Thyroid gland (tissue), 4 donors: ENCODE measurements around the gene FGF23. TPM values are rescaled to one million over a fixed set of nuclear protein-coding genes. Genes with fewer than 3 reads are reported as not detected.

Experiments
- DNase-seq, 2 donors: peaks; one replicate each; pipeline ENCODE4 v3.0.0-alpha.2; 2019
- H3K27ac ChIP-seq, 3 donors: fragments of 200-600 bp; sonication (generic); 1 replicate in 2 of 3; 2 replicates in 1 of 3; pipeline ENCODE4 v1.5.1; 2016 to 2019; ENCODE audit warnings: mild to moderate bottlenecking in 1 of 3, moderate library complexity in 1 of 3
- H3K27me3 ChIP-seq: fragments of 200-600 bp; sonication (generic); one replicate; pipeline ENCODE4 v1.5.1; 2019
- H3K36me3 ChIP-seq, 2 donors: fragments of 200-600 bp; sonication (generic); one replicate each; pipeline ENCODE4 v1.5.1; 2016 to 2019
- H3K4me1 ChIP-seq, 2 donors: fragments of 200-600 bp; sonication (generic); one replicate each; pipeline ENCODE4 v1.5.1; 2017 to 2019
- H3K4me3 ChIP-seq, 3 donors: fragments of 200-600 bp; sonication (generic); replicated peaks in 1 of 3; 1 replicate in 2 of 3; 2 replicates in 1 of 3; pipeline ENCODE4 v1.5.1; 2016; ENCODE audit warnings: mild to moderate bottlenecking in 1 of 3
- H3K9me3 ChIP-seq: fragments of 200-600 bp; sonication (generic); one replicate; pipeline ENCODE4 v1.5.1; 2017
- CTCF ChIP-seq, 6 experiments: fragments of 200-600 bp in 3 of 6; fragments of 450-650 bp in 3 of 6; sonication (generic) in 3 of 6; IDR thresholded peaks; one replicate each; pipeline ENCODE4 v1.5.1; 2016 to 2019; ENCODE audit warnings: antibody characterized with exemption in 6 of 6, mild to moderate bottlenecking in 2 of 6, inconsistent platforms in 1 of 6, moderate library complexity in 1 of 6
- POLR2A ChIP-seq, 2 donors: fragments of 450-650 bp; IDR thresholded peaks; one replicate each; pipeline ENCODE4 v1.6.1; 2017; ENCODE audit warnings: antibody characterized with exemption in 2 of 2, mild to moderate bottlenecking in 2 of 2, moderate library complexity in 1 of 2
- WGBS, 2 donors: methylation state at CpG; one replicate each; pipeline ENCODE4 v1.1.5; 2017; 5-methylcytosine and 5-hydroxymethylcytosine counted together
- intact Hi-C: fragments of 100-400 bp; cut with DNase I; formaldehyde crosslinking; loops from one replicate; pipeline ENCODE4 v1.15.1; 2023
- total RNA-seq, 4 donors: library from RNA; depleted of rRNA; stranded (reverse); fragments of >200 nt; gene quantifications; one replicate each; pipeline ENCODE4 v1.2.3, GENCODE V29; 2016

Gene FGF23
- total RNA-seq, 4 donors from 2014 or later, result not detected

GRCh38 chr12:4401117-4401516 is 21.6 kb upstream of the FGF23 start:
- no peak for DNase-seq
- H3K9me3 ChIP-seq, result no peaks in the 10 kb centered on the region
- H3K27ac ChIP-seq, result no peak overlapping the region
- H3K27me3 ChIP-seq, result no peaks in the 10 kb centered on the region
- H3K4me3 ChIP-seq, result no peak overlapping the region
- no peaks in the 10 kb centered on the region for H3K36me3 ChIP-seq
- intact Hi-C loops, result no loop called here
- no peaks in the 10 kb centered on the region for H3K4me1 ChIP-seq
- WGBS, 2 donors, result 83 to 85% methylated on average over 3 of the region's 3 CpGs
- no peak for TF ChIP-seq CTCF (IDR thresholded peaks at IDR 0.05)

- intact Hi-C loops, result no loop called here
- 80 to 82% methylated on average over 2 of the region's 2 CpGs for WGBS, 2 donors
- Histone ChIP-seq H3K4me3 (no peak overlapping the region), H3K27me3 (no peaks in the 10 kb centered on the region), H3K36me3 (no peaks in the 10 kb centered on the region), H3K27ac (no peak overlapping the region), H3K9me3 (no peaks in the 10 kb centered on the region), H3K4me1 (no peaks in the 10 kb centered on the region)
- TF ChIP-seq CTCF (IDR thresholded peaks at IDR 0.05), result no peak
- no peak for TF ChIP-seq POLR2A (IDR thresholded peaks at IDR 0.05)
- DNase-seq, result no peak
Observed at GRCh38 chr12:4395818-4396217, 16.3 kb upstream of the FGF23 start.

- no peak overlapping the region for H3K27ac ChIP-seq
- H3K36me3 ChIP-seq, result no peaks in the 10 kb centered on the region
- H3K9me3 ChIP-seq, result no peaks in the 10 kb centered on the region
- WGBS, 2 donors, result 70 to 72% methylated on average over 5 of the region's 5 CpGs
- no peaks in the 10 kb centered on the region for H3K4me1 ChIP-seq
- H3K27me3 ChIP-seq, result no peaks in the 10 kb centered on the region
- TF ChIP-seq CTCF (IDR thresholded peaks at IDR 0.05), result no peak
- no peak for TF ChIP-seq POLR2A (IDR thresholded peaks at IDR 0.05)
- intact Hi-C loops, result no loop called here
- no peak overlapping the region for H3K4me3 ChIP-seq
- no peak for DNase-seq
Observed at GRCh38 chr12:4393211-4393610, 13.7 kb upstream of the FGF23 start.

DNA sequence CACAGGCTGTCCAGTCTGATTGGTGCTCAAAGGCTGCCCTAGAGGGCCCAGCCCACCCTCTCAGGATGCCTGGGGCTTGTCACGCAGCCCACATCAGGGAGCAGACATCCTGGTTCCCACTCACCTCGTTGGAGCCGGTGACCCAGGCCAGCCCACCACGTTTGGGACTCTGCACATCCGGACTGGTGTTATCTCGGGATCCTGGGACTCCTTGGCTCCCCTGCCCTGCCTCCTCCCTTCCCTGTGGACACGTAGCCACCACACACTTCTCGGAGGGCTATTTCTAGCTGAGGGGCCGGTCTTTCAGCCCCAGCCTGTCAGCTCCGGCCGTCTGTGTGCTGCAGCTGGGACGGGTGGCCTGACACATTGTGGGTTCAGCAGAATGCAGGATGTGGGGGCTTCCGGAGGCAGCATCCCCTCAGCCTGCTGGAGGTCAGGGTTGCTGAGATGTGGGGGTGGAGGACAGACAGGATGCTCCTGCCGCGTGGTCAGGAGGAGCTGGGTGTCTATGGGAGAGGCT is 12.8 kb upstream of the FGF23 start:
- Histone ChIP-seq H3K4me3 (no peak overlapping the region), H3K4me1 (no peaks in the 10 kb centered on the region), H3K27ac (no peak overlapping the region), H3K36me3 (no peaks in the 10 kb centered on the region), H3K27me3 (no peaks in the 10 kb centered on the region), H3K9me3 (no peaks in the 10 kb centered on the region)
- peak; percentile 3 to 15 for DNase-seq
- intact Hi-C loops, result no loop called here
- WGBS, 2 donors, result 33 to 54% methylated on average over 13 to 15 of the region's 15 CpGs
- TF ChIP-seq CTCF (IDR thresholded peaks at IDR 0.05), result no peak

DNA sequence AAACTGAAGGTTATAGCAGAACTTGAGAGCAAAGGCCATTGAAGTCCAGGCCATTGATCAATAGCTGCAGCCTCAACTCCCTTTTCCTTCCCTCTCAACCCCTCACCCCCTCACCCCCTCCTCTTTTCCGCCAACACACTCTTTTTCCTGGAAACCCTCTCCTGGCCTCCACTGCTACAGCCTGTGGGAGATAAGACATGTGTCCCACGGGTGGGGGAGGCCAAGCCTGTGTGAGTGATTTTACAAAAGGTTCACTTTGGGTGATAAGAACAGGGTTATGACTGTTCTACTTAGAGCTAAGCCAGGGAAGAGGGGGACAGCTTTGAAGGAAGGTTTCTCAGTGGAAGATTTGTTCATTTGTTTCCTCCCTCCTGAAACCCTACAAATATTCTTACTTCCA is 9.2 kb upstream of the FGF23 start:
- H3K27ac ChIP-seq, result no peak overlapping the region
- TF ChIP-seq POLR2A (IDR thresholded peaks at IDR 0.05), result no peak
- no peak for TF ChIP-seq CTCF (IDR thresholded peaks at IDR 0.05)
- H3K4me3 ChIP-seq, result no peak overlapping the region
- no peak for DNase-seq
- H3K4me1 ChIP-seq, result no peaks in the 10 kb centered on the region
- WGBS, 2 donors, result 49 to 65% methylated on average over 2 of the region's 2 CpGs
- no peaks in the 10 kb centered on the region for H3K36me3 ChIP-seq
- H3K27me3 ChIP-seq, result no peaks in the 10 kb centered on the region
- intact Hi-C loops, result no loop called here
- no peaks in the 10 kb centered on the region for H3K9me3 ChIP-seq
